ENCODE measurements around the gene AGBL5. TPM values are rescaled to one million over a fixed set of nuclear protein-coding genes. Genes with fewer than 3 reads are reported as not detected.

The AGBL5 gene
- total and polyA plus RNA-seq, 8 donors = 12.0 to 54.5 (median 50.2) TPM

GRCh38 chr2:27042159-27042661, 9.3 kb upstream of the AGBL5 start:
- no peaks in the 10 kb centered on the region for H3K9me3 ChIP-seq
- H3K4me3 ChIP-seq = no peak overlapping the region
- no peaks in the 10 kb centered on the region for H3K27me3 ChIP-seq
- peaks cover 5 to 62% of the 10 kb centered on the region in 2 donors for H3K36me3 ChIP-seq
- H3K4me1 ChIP-seq = no peaks in the 10 kb centered on the region
- TF ChIP-seq CTCF (IDR thresholded peaks at IDR 0.05) = no peak
- ATAC-seq (no peak), DNase-seq (no peak)
- H3K27ac ChIP-seq = no peak overlapping the region
- intact Hi-C loops (cut with DNase I) = no loop called here

- Histone ChIP-seq H3K27ac (no peak overlapping the region), H3K4me3 (no peak overlapping the region), H3K27me3 (no peaks in the 10 kb centered on the region), H3K4me1 (no peaks in the 10 kb centered on the region), H3K9me3 (no peaks in the 10 kb centered on the region), H3K36me3 (peaks cover 0 to 53% of the 10 kb centered on the region in 2 donors)
- intact Hi-C loops (cut with DNase I) = no loop called here
- ATAC-seq = no peak
- no peak for TF ChIP-seq CTCF (IDR thresholded peaks at IDR 0.05)
- DNase-seq = no peak
Measured at GRCh38 chr2:27042985-27043634, 8.4 kb upstream of the AGBL5 start.

- ATAC-seq = peak; percentile 35
- peaks cover 0 to 3% of the 10 kb centered on the region in 2 donors for H3K36me3 ChIP-seq
- intact Hi-C loops (cut with DNase I) = no loop called here
- H3K27ac ChIP-seq = peak overlapping the region; percentile 83 to 92
- peak in 3 of 4 donors; percentile 44 to 86 (median 52) for DNase-seq
- no peak for TF ChIP-seq CTCF (IDR thresholded peaks at IDR 0.05)
- H3K9me3 ChIP-seq = no peaks in the 10 kb centered on the region
- peak overlapping the region; percentile 77 to 91 for H3K4me3 ChIP-seq
- H3K4me1 ChIP-seq = peaks cover 6 to 18% of the 10 kb centered on the region in 2 donors
- H3K27me3 ChIP-seq = no peaks in the 10 kb centered on the region
Measured at GRCh38 chr2:27049422-27050280, 1.8 kb upstream of the AGBL5 start.

- peak; percentile 89 to 96 (median 94) for DNase-seq
- peak overlapping the region; percentile 77 to 91 for H3K4me3 ChIP-seq
- H3K9me3 ChIP-seq = no peaks in the 10 kb centered on the region
- intact Hi-C loops (cut with DNase I) = no loop called here
- peaks cover 0 to 11% of the 10 kb centered on the region in 2 donors for H3K36me3 ChIP-seq
- ATAC-seq = peak; percentile 79
- TF ChIP-seq CTCF (IDR thresholded peaks at IDR 0.05) = peak in 1 of 2 donors; percentile 31
- peak overlapping the region; percentile 83 to 92 for H3K27ac ChIP-seq
- no peaks in the 10 kb centered on the region for H3K27me3 ChIP-seq
- H3K4me1 ChIP-seq = peaks cover 6 to 18% of the 10 kb centered on the region in 2 donors
Measured at GRCh38 chr2:27050281-27050995, 1.0 kb upstream of the AGBL5 start.
